HCT116 (cell line): ENCODE results near the gene DNMT3A. TPM values are rescaled to one million over a fixed set of nuclear protein-coding genes. Genes with fewer than 3 reads are reported as not detected.
A peak's percentile ranks its signal among the peaks of the same experiment; 100 is the strongest.

Experiments
- ATAC-seq: fragments of 200-7000 bp; cut with Tn5 transposase; 2 replicates; pipeline ENCODE4 v1.9.1; 2020; ENCODE audit warnings: mild to moderate bottlenecking, moderate library complexity
- BruUV-seq: library from RNA; stranded (reverse); fragments of 400-500 nt; replicated peaks from 2 replicates; lab custom pipeline; 2021; lab: Mats Ljungman, UMichigan
- CTCF ChIA-PET: fragments of 300-600 bp; sonication (Branson Sonifier 250); formaldehyde crosslinking; loops from one replicate; lab custom pipeline; 2021; ENCODE audit warnings: antibody characterized with exemption; lab: Charles Lee
- POLR2A ChIA-PET: fragments of 300-600, 350-600 bp; sonication (Branson Sonifier 250); formaldehyde crosslinking; loops from one replicate; lab custom pipeline; 2021; ENCODE audit warnings: antibody characterized with exemption; lab: Charles Lee
- RAD21 ChIA-PET, 2 experiments: fragments of 300-600 bp; sonication (Branson Sonifier 250); formaldehyde crosslinking; loops; one replicate each; lab custom pipeline; 2023; ENCODE audit warnings: low total read pairs in 2 of 2; ENCODE audit not compliant: uncharacterized antibody in 2 of 2, unreplicated experiment in 2 of 2, low non-redundant PET in 1 of 2; lab: Charles Lee
- DNase-seq: peaks from one replicate; pipeline ENCODE4 v3.0.0-alpha.2; 2010; ENCODE audit warnings: low read depth, low spot score
- H2AFZ ChIP-seq: fragments of 200-600 bp; shearing (Covaris generic), sonication (generic); 2 replicates; pipeline ENCODE4 v1.6.1; 2017; ENCODE audit warnings: low read depth, mixed run types, mixed read lengths, antibody characterized with exemption, low read length; ENCODE audit not compliant: poor library complexity, severe bottlenecking
- H3K27ac ChIP-seq: 2 replicates; pipeline ENCODE4 v1.5.1; 2012; ENCODE audit warnings: low read depth, low read length
- H3K27me3 ChIP-seq: fragments of 200-600 bp; sonication (generic); 2 replicates; pipeline ENCODE4 v1.6.1; 2016; ENCODE audit warnings: mixed run types, low read length, mixed read lengths; ENCODE audit not compliant: insufficient read depth
- H3K36me3 ChIP-seq, 2 experiments: fragments of 200-500 bp in 1 of 2; fragments of 200-600 bp in 1 of 2; sonication (Bioruptor generic) in 1 of 2; sonication (generic) in 1 of 2; 2 replicates each; pipeline versions ENCODE4 v1.5.1 to v1.6.1; 2014 to 2016; ENCODE audit warnings: low read length in 2 of 2, inconsistent platforms in 1 of 2, mixed read lengths in 1 of 2, mixed run types in 1 of 2; ENCODE audit not compliant: insufficient read depth in 2 of 2, control insufficient read depth in 1 of 2
- H3K4me1 ChIP-seq, 2 experiments: fragments of 200-600 bp in 1 of 2; sonication (generic) in 1 of 2; 2 replicates each; pipeline versions ENCODE4 v1.5.1 to v1.6.1; 2012 to 2017; ENCODE audit warnings: low read length in 2 of 2, inconsistent platforms in 1 of 2, mild to moderate bottlenecking in 1 of 2, mixed read lengths in 1 of 2, mixed run types in 1 of 2, moderate library complexity in 1 of 2; ENCODE audit not compliant: insufficient read depth in 2 of 2, control insufficient read depth in 1 of 2
- H3K4me2 ChIP-seq: fragments of 200-600 bp; sonication (generic); 2 replicates; pipeline ENCODE4 v1.6.1; 2017; ENCODE audit warnings: mixed run types, low read length, mixed read lengths
- H3K4me3 ChIP-seq, 2 experiments: fragments of 200-600 bp in 1 of 2; sonication (generic) in 1 of 2; replicated peaks in 1 of 2; 2 replicates each; pipeline ENCODE4 v1.5.1; 2011 to 2016; ENCODE audit warnings: low read length in 2 of 2, control low read depth in 1 of 2, low read depth in 1 of 2, mild to moderate bottlenecking in 1 of 2, mixed read lengths in 1 of 2, mixed run types in 1 of 2
- H3K79me2 ChIP-seq: fragments of 200-600 bp; sonication (generic); 2 replicates; pipeline ENCODE4 v1.6.1; 2017; ENCODE audit warnings: mild to moderate bottlenecking, mixed run types, low read length, moderate library complexity, mixed read lengths; ENCODE audit not compliant: insufficient read depth
- H3K9ac ChIP-seq: fragments of 200-600 bp; sonication (generic); 2 replicates; pipeline ENCODE4 v1.6.1; 2016; ENCODE audit warnings: low read length, mixed read lengths
- H3K9me2 ChIP-seq: fragments of 200-600 bp; sonication (generic), shearing (Covaris generic); 2 replicates; pipeline ENCODE4 v1.6.1; 2017; ENCODE audit warnings: mixed run types, mild to moderate bottlenecking, moderate library complexity; ENCODE audit not compliant: insufficient read depth
- H3K9me3 ChIP-seq, 2 experiments: fragments of 200-500 bp in 1 of 2; fragments of 200-600 bp in 1 of 2; sonication (Bioruptor generic) in 1 of 2; sonication (generic) in 1 of 2; 2 replicates each; pipeline ENCODE4 v1.6.1; 2014 to 2017; ENCODE audit warnings: low read length in 2 of 2, mixed read lengths in 2 of 2, inconsistent platforms in 1 of 2, low read depth in 1 of 2, mild to moderate bottlenecking in 1 of 2, mixed run types in 1 of 2, moderate library complexity in 1 of 2; ENCODE audit not compliant: control insufficient read depth in 1 of 2, insufficient read depth in 1 of 2
- H4K20me1 ChIP-seq: fragments of 200-600 bp; sonication (generic), shearing (Covaris generic); 2 replicates; pipeline ENCODE4 v1.6.1; 2017; ENCODE audit warnings: mixed run types, mild to moderate bottlenecking, moderate library complexity; ENCODE audit not compliant: insufficient read depth
- CEBPB ChIP-seq: IDR thresholded peaks from 2 replicates; pipeline ENCODE4 v1.6.1; 2012; ENCODE audit warnings: low read depth
- RAD21 ChIP-seq: IDR thresholded peaks from 2 replicates; pipeline ENCODE4 v1.6.1; 2012; ENCODE audit warnings: low read depth, mild to moderate bottlenecking
- SRF ChIP-seq: IDR thresholded peaks from 2 replicates; pipeline ENCODE4 v1.6.1; 2012; ENCODE audit warnings: low read depth
- TCF7L2 ChIP-seq: IDR thresholded peaks from 2 replicates; pipeline ENCODE4 v1.7.0; 2011; ENCODE audit warnings: borderline replicate concordance, inconsistent platforms; ENCODE audit not compliant: insufficient read depth, insufficient read length; ENCODE audit errors: extremely low read depth
- YY1 ChIP-seq: IDR thresholded peaks from 2 replicates; pipeline ENCODE4 v1.6.1; 2011; ENCODE audit warnings: low read length, low read depth, moderate library complexity, mild to moderate bottlenecking; ENCODE audit not compliant: insufficient replicate concordance; ENCODE audit errors: extremely low read depth
- intact Hi-C: fragments of 100-400 bp; cut with micrococcal nuclease; formaldehyde crosslinking; loops from 2 replicates; pipeline ENCODE4 v1.10.0; 2022
- total RNA-seq: library from RNA; stranded (reverse); gene quantifications from one replicate; pipeline ENCODE4 v1.2.1, GENCODE V29; 2021; ENCODE audit not compliant: unreplicated experiment
- TF ChIP-seq, protein P1 (sequence below), 3 experiments: fragments of 200-600 bp in 1 of 3; sonication (generic) in 1 of 3; IDR thresholded peaks in 2 of 3; conservative IDR thresholded peaks in 1 of 3; 2 replicates each; pipeline ENCODE4 v1.5.1; 2012 to 2017; ENCODE audit warnings: low read depth in 2 of 3, low read length in 2 of 3, antibody characterized with exemption in 1 of 3, borderline replicate concordance in 1 of 3, control low read depth in 1 of 3, mild to moderate bottlenecking in 1 of 3, mixed read lengths in 1 of 3, mixed run types in 1 of 3, moderate library complexity in 1 of 3; ENCODE audit not compliant: insufficient read depth in 1 of 3

The DNMT3A gene
- total RNA-seq, 1 experiment from 2014 or later: 14.3 TPM

DNA sequence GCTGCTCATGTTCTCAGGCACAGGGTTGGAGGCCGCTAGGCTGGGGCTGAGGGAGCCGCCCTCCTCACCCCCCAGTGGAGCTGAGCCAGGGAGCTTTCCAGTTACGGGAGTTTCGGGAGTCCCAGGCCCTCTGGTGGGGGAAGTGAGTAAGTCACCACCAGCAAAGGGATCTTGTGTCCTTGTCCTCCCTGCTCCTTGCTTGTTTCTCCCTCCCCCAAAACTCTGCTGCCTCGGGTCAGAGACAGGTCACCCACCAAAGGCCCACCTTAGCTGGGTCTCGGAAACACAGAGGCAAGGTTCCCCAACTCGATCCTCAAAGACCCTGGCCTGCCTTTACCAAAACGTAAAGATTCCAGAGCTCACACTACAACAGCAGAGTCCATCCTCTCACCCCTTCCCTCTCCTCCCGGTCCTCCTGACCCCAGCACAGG is 112.9 kb downstream of the DNMT3A start:
- H3K9ac ChIP-seq: no peak overlapping the region

More for the DNA sequence above, 112.9 kb downstream of the DNMT3A start:
- H3K27me3 ChIP-seq: no peaks in the 10 kb centered on the region
- ATAC-seq: peak; percentile 97
- H3K9me2 ChIP-seq: no peaks in the 10 kb centered on the region
- no peak overlapping the region for H2AFZ ChIP-seq
- BruUV-seq: no TSS peak
- CTCF ChIA-PET: interaction anchor here (0.5 to 2.5 kb wide), 14 partner anchors 9 to 437 kb away, joined by 3 to 22 read pairs (median 3); no protein-coding TSS in a partner anchor
- H3K4me2 ChIP-seq: no peak overlapping the region
- no peak overlapping the region for H3K4me3 ChIP-seq
- H4K20me1 ChIP-seq: no peaks in the 10 kb centered on the region
- H3K36me3 ChIP-seq: peaks cover 0 to 3% of the 10 kb centered on the region in 2 experiments; a peak in 1 of 4 replicates
- H3K9me3 ChIP-seq: no peaks in the 10 kb centered on the region
- no peak overlapping the region for H3K27ac ChIP-seq
- TF ChIP-seq TCF7L2 (no peak), RAD21 (peak; percentile 54), CEBPB (no peak), YY1 (no peak), SRF (no peak)
- TF ChIP-seq, protein P1, sequence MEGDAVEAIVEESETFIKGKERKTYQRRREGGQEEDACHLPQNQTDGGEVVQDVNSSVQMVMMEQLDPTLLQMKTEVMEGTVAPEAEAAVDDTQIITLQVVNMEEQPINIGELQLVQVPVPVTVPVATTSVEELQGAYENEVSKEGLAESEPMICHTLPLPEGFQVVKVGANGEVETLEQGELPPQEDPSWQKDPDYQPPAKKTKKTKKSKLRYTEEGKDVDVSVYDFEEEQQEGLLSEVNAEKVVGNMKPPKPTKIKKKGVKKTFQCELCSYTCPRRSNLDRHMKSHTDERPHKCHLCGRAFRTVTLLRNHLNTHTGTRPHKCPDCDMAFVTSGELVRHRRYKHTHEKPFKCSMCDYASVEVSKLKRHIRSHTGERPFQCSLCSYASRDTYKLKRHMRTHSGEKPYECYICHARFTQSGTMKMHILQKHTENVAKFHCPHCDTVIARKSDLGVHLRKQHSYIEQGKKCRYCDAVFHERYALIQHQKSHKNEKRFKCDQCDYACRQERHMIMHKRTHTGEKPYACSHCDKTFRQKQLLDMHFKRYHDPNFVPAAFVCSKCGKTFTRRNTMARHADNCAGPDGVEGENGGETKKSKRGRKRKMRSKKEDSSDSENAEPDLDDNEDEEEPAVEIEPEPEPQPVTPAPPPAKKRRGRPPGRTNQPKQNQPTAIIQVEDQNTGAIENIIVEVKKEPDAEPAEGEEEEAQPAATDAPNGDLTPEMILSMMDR (IDR thresholded peaks at IDR 0.05 in 2 of 3, conservative IDR thresholded peaks at IDR 0.05 in 1 of 3; ENCODE audit: borderline replicate concordance in 1 of 3, insufficient read depth in 1 of 3, low read depth in 2 of 3, low read length in 2 of 3): peak; percentile 59 to 84 (median 72)
- peaks cover 0 to 8% of the 10 kb centered on the region in 2 experiments; a peak in 3 of 4 replicates for H3K4me1 ChIP-seq
- peak; percentile 59 for DNase-seq
- POLR2A ChIA-PET: interaction anchor here (1.0 kb wide), 1 partner anchor 63 kb away, joined by 4 read pairs; no protein-coding TSS in a partner anchor
- no peaks in the 10 kb centered on the region for H3K79me2 ChIP-seq
- intact Hi-C loops: loop anchor here (2.0 kb wide), 1 partner anchor 62 kb away; no protein-coding TSS in a partner anchor
- RAD21 ChIA-PET: interaction anchor here in 1 of 2 experiments (1.0 to 1.2 kb wide), 2 partner anchors 63 to 253 kb away, joined by 3 to 5 read pairs; no protein-coding TSS in a partner anchor
